CD14-positive monocyte (primary cell): ENCODE data around the gene PUM1. TPM values are rescaled to one million over a fixed set of nuclear protein-coding genes. Genes with fewer than 3 reads are reported as not detected.

Source experiments
- DNase-seq, 3 donors: peaks; one replicate each; pipeline ENCODE4 v3.0.0-alpha.2; 2011 to 2022
- H2AFZ ChIP-seq: 2 replicates; pipeline ENCODE4 v1.6.0; 2012; ENCODE audit warnings: mild to moderate bottlenecking, low read depth, low read length, inconsistent platforms; ENCODE audit not compliant: insufficient read depth, poor library complexity, severe bottlenecking
- H3K27ac ChIP-seq, 2 donors: 1 replicate in 1 of 2; 2 replicates in 1 of 2; pipeline ENCODE4 v1.5.1; 2012 to 2013; ENCODE audit warnings: low read length in 2 of 2, control low read depth in 1 of 2, inconsistent platforms in 1 of 2, low read depth in 1 of 2, mild to moderate bottlenecking in 1 of 2
- H3K27me3 ChIP-seq, 2 donors: one replicate each; pipeline versions ENCODE4 v1.6.0 to v1.6.1; 2011 to 2013; ENCODE audit warnings: low read length in 2 of 2; ENCODE audit not compliant: control insufficient read depth in 2 of 2, insufficient read depth in 2 of 2
- H3K36me3 ChIP-seq, 2 donors: replicated peaks in 1 of 2; 1 replicate in 1 of 2; 2 replicates in 1 of 2; pipeline versions ENCODE4 v1.5.1 to v1.6.1; 2012 to 2013; ENCODE audit warnings: low read length in 2 of 2, control low read depth in 1 of 2, inconsistent platforms in 1 of 2, mild to moderate bottlenecking in 1 of 2; ENCODE audit not compliant: insufficient read depth in 2 of 2, control insufficient read depth in 1 of 2
- H3K4me1 ChIP-seq, 2 donors: 1 replicate in 1 of 2; 2 replicates in 1 of 2; pipeline versions ENCODE4 v1.5.1 to v1.6.1; 2012 to 2013; ENCODE audit warnings: low read length in 2 of 2, control low read depth in 1 of 2, inconsistent platforms in 1 of 2, mild to moderate bottlenecking in 1 of 2, moderate library complexity in 1 of 2; ENCODE audit not compliant: insufficient read depth in 2 of 2, control insufficient read depth in 1 of 2
- H3K4me2 ChIP-seq: replicated peaks from 2 replicates; pipeline ENCODE3; 2012; ENCODE audit warnings: low read length, moderate library complexity, mild to moderate bottlenecking; ENCODE audit not compliant: poor library complexity, severe bottlenecking; ENCODE audit errors: extremely low read depth
- H3K4me3 ChIP-seq, 3 experiments: fragments of 200-600 bp in 1 of 3; sonication (generic) in 1 of 3; replicated peaks in 1 of 3; 1 replicate in 2 of 3; 2 replicates in 1 of 3; pipeline ENCODE4 v1.5.1; 2011 to 2013; ENCODE audit warnings: low read length in 3 of 3, mild to moderate bottlenecking in 3 of 3, control low read depth in 2 of 3, low read depth in 2 of 3, inconsistent platforms in 1 of 3, moderate library complexity in 1 of 3
- H3K79me2 ChIP-seq: 2 replicates; pipeline ENCODE4 v1.6.0; 2012; ENCODE audit warnings: mild to moderate bottlenecking, control low read depth, inconsistent platforms, low read length, moderate library complexity; ENCODE audit not compliant: insufficient read depth
- H3K9ac ChIP-seq: 2 replicates; pipeline ENCODE4 v1.6.0; 2017; ENCODE audit warnings: low read length, mild to moderate bottlenecking; ENCODE audit not compliant: insufficient read depth, poor library complexity, severe bottlenecking
- H3K9me3 ChIP-seq, 2 donors: replicated peaks in 1 of 2; 1 replicate in 1 of 2; 2 replicates in 1 of 2; pipeline versions ENCODE4 v1.5.1 to v1.6.1; 2012 to 2013; ENCODE audit warnings: low read length in 2 of 2, control low read depth in 1 of 2; ENCODE audit not compliant: control insufficient read depth in 1 of 2, insufficient read depth in 1 of 2
- H4K20me1 ChIP-seq: 2 replicates; pipeline ENCODE4 v1.6.0; 2012; ENCODE audit warnings: mild to moderate bottlenecking, low read length, control low read depth, moderate library complexity; ENCODE audit not compliant: insufficient read depth
- H3K27ac Mint-ChIP-seq, 7 donors: one replicate each; pipeline ENCODE4 v1.8.0; 2020; ENCODE audit warnings: mild to moderate bottlenecking in 7 of 7, mixed read lengths in 7 of 7, moderate library complexity in 6 of 7, inconsistent platforms in 2 of 7
- H3K27me3 Mint-ChIP-seq, 3 donors: one replicate each; pipeline ENCODE4 v1.8.0; 2021 to 2022; ENCODE audit warnings: low read depth in 3 of 3, mild to moderate bottlenecking in 3 of 3, mixed read lengths in 3 of 3, moderate library complexity in 3 of 3, inconsistent platforms in 1 of 3
- H3K36me3 Mint-ChIP-seq, 2 donors: one replicate each; pipeline ENCODE4 v1.8.0; 2020; ENCODE audit warnings: mixed read lengths in 2 of 2, inconsistent platforms in 1 of 2, mild to moderate bottlenecking in 1 of 2
- H3K4me1 Mint-ChIP-seq: one replicate; pipeline ENCODE4 v1.8.0; 2020; ENCODE audit warnings: mild to moderate bottlenecking, mixed read lengths
- H3K4me3 Mint-ChIP-seq, 2 donors: one replicate each; pipeline ENCODE4 v1.8.0; 2020; ENCODE audit warnings: mild to moderate bottlenecking in 2 of 2, mixed read lengths in 2 of 2, moderate library complexity in 1 of 2
- H3K9me3 Mint-ChIP-seq, 7 donors: one replicate each; pipeline ENCODE4 v1.8.0; 2020 to 2022; ENCODE audit warnings: mixed read lengths in 7 of 7, mild to moderate bottlenecking in 6 of 7, moderate library complexity in 6 of 7, inconsistent platforms in 2 of 7
- WGBS: methylation state at CpG from one replicate; pipeline ENCODE4 v1.1.5; 2013; ENCODE audit warnings: missing lambda C conversion rate; ENCODE audit not compliant: insufficient coverage; 5-methylcytosine and 5-hydroxymethylcytosine counted together
- intact Hi-C, 2 donors: fragments of 100-400 bp; cut with micrococcal nuclease; formaldehyde crosslinking; loops; one replicate each; pipeline versions ENCODE4 v1.15.0 to v1.15.1; 2023
- polyA plus RNA-seq, 3 donors: library from polyadenylated mRNA; depleted of rRNA in 1 of 3; unstranded in 2 of 3; stranded (reverse) in 1 of 3; fragments of 300-500 nt in 2 of 3; fragments of >200 nt in 1 of 3; fragmentation: Illumina TruSeq in 2 of 3; gene quantifications; 1 replicate in 2 of 3; 2 replicates in 1 of 3; pipeline ENCODE4 v1.2.3, GENCODE V29; 2012 to 2021
- TF ChIP-seq, protein P1 (sequence below): fragments of 200-600 bp; IDR thresholded peaks from one replicate; pipeline ENCODE4 v1.8.0; 2022; ENCODE audit warnings: antibody characterized with exemption, mild to moderate bottlenecking

PUM1 gene
- polyA plus RNA-seq, 3 donors: 55.0 to 86.1 (median 62.4) TPM

DNA sequence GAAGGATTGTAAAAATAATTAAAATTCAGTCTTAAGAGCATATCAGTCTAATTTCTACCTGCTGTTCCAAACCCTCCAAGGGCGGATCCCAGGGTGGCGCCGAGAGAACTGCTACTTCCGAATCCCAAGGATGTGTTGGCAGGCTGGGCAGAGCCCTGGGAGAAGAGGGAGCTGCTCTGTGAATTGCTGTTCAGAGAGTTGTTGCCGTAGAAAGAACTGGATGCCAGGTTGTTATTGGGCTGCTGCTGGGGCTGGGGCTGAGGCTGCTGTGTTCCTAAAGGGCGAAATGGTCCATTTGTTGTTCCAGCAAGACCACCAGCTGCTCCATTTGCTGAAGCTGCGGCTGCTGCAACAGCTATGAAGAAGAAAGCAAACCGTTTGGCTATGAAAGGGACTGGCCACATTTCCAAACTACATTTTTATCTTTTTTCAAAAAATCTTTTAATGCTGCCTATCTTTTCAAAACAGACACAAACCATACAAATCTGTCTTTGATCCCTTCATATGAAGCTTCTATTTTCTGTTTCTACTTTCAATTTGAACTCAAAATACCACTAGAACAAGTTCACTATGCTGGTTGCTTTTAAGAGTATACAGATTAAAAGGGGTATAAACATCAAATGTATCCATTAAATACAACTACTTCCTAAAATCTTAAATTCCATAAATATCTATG is 99.5 kb downstream of the PUM1 start:
- Histone ChIP-seq H4K20me1 (peaks cover 86% of the 10 kb centered on the region), H3K27me3 (no peaks in the 10 kb centered on the region), H3K36me3 (peaks cover 86 to 91% of the 10 kb centered on the region in 2 donors), H3K9me3 (no peaks in the 10 kb centered on the region), H3K79me2 (peaks cover 53% of the 10 kb centered on the region), H3K27ac (no peak overlapping the region), H3K9ac (no peak overlapping the region), H2AFZ (no peak overlapping the region), H3K4me1 (peaks cover 1 to 9% of the 10 kb centered on the region in 2 donors), H3K4me2 (no peak overlapping the region), H3K4me3 (no peak overlapping the region)
- no peak overlapping the region for H3K27ac Mint-ChIP-seq
- TF ChIP-seq, protein P1, sequence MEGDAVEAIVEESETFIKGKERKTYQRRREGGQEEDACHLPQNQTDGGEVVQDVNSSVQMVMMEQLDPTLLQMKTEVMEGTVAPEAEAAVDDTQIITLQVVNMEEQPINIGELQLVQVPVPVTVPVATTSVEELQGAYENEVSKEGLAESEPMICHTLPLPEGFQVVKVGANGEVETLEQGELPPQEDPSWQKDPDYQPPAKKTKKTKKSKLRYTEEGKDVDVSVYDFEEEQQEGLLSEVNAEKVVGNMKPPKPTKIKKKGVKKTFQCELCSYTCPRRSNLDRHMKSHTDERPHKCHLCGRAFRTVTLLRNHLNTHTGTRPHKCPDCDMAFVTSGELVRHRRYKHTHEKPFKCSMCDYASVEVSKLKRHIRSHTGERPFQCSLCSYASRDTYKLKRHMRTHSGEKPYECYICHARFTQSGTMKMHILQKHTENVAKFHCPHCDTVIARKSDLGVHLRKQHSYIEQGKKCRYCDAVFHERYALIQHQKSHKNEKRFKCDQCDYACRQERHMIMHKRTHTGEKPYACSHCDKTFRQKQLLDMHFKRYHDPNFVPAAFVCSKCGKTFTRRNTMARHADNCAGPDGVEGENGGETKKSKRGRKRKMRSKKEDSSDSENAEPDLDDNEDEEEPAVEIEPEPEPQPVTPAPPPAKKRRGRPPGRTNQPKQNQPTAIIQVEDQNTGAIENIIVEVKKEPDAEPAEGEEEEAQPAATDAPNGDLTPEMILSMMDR: no peak
- H3K4me3 Mint-ChIP-seq: no peak overlapping the region
- 100% methylated on average over 7 of the region's 8 CpGs for WGBS
- H3K4me1 Mint-ChIP-seq: peaks cover 12% of the 10 kb centered on the region
- no peaks in the 10 kb centered on the region for H3K27me3 Mint-ChIP-seq
- no peaks in the 10 kb centered on the region for H3K9me3 Mint-ChIP-seq
- DNase-seq: no peak
- intact Hi-C loops: no loop called here
- peaks cover 76 to 86% of the 10 kb centered on the region in 2 donors for H3K36me3 Mint-ChIP-seq

DNA sequence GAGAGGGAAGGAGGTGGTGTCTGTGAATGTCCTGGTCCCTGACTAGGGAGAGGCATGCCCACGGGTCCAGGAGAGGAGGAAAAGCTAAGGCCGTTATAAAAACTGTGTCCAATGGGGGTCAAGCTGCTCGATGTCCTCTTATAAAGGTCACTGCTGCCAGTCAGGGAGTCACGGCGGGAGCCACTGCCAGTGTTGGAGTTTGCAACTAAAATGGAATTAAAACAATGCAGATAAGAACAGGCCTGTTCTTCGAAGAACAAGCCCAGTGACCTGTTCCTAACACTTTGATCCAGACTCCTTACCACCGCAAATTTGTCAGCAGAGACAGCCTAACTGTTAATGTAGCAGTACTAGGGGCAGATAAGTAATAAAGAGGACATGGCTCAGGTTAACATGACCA is 100.8 kb downstream of the PUM1 start:
- WGBS: 96% methylated on average over 3 of the region's 7 CpGs
- Mint-ChIP-seq H3K9me3 (no peaks in the 10 kb centered on the region), H3K36me3 (peaks cover 86 to 96% of the 10 kb centered on the region in 2 donors), H3K27ac (peak overlapping the region in 2 of 7 donors; percentile 6 to 37), H3K4me3 (no peak overlapping the region), H3K27me3 (no peaks in the 10 kb centered on the region), H3K4me1 (peaks cover 7% of the 10 kb centered on the region)
- TF ChIP-seq, protein P1: no peak
- Histone ChIP-seq H2AFZ (no peak overlapping the region), H3K27me3 (no peaks in the 10 kb centered on the region), H3K27ac (no peak overlapping the region), H3K36me3 (peaks cover 86 to 100% of the 10 kb centered on the region in 2 donors), H3K4me3 (no peak overlapping the region), H3K4me1 (no peaks in the 10 kb centered on the region), H3K79me2 (peaks cover 49% of the 10 kb centered on the region), H3K4me2 (no peak overlapping the region), H4K20me1 (peaks cover 88% of the 10 kb centered on the region), H3K9me3 (no peaks in the 10 kb centered on the region), H3K9ac (no peak overlapping the region)
- DNase-seq: no peak
- intact Hi-C loops: no loop called here
